ENCODE measurements around the gene GADD45A. TPM values are rescaled to one million over a fixed set of nuclear protein-coding genes. Genes with fewer than 3 reads are reported as not detected.

Gene GADD45A
- total and polyA plus RNA-seq, 9 of the 15 experiments (the other 6 are each of a cell fraction or from before 2014, with no cell fraction given), result 21.3 to 156 (median 62.1) TPM

DNA sequence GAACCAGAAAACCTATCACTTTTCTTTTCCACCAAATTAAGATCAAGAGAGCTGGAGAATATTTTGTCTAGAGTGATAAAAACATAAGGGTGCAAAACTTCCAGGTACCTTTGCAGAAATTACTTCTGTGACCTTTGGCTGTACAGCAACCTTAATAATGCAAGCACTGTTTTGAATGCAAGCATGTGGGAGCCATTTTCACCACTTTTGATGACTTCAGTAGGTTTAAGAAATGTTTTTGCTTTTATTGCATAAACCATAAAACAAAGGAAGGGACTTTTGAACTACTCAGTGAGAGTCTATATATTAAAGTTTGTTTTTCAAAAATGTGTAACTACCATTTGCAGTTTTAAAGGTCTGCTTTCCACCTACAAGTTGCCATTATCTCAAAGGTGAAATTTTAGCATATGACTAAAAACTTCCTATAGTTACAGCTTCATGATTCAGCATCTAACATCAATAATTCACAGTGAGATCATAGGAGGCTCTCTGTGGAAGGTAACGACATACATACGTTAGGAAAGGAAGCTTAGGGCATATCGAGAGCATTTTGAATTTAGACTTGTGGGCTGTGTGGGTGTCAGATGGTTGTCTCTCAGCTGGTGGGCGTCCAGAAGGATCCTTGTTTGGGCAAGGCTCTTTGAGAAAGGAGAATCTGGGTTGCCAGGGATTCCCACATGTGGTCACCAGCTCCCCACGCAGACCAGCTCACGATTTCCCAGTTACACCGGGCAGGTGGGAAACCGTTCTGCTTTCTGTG is 1.1 kb upstream of the GADD45A start (continued):
- TF ChIP-seq ETV5 (CRISPR knock-in tag; IDR thresholded peaks at IDR 0.05; ENCODE audit: low read depth), result no peak
- no peak for TF ChIP-seq SREBF1 (IDR thresholded peaks at IDR 0.05; ENCODE audit: borderline replicate concordance, low read depth, low read length)
- TF ChIP-seq, protein P1, sequence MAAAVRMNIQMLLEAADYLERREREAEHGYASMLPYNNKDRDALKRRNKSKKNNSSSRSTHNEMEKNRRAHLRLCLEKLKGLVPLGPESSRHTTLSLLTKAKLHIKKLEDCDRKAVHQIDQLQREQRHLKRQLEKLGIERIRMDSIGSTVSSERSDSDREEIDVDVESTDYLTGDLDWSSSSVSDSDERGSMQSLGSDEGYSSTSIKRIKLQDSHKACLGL (CRISPR knock-in tag; IDR thresholded peaks at IDR 0.05; ENCODE audit: borderline replicate concordance, poor library complexity, severe bottlenecking), result no peak
- no peak for TF ChIP-seq FOXP1 (CRISPR knock-in tag; IDR thresholded peaks at IDR 0.05)
- TF ChIP-seq EP300 (IDR thresholded peaks at IDR 0.05; ENCODE audit: low read length), result peak; percentile 35; the same call in 1 of the 2 replicates
- TF ChIP-seq NFRKB (IDR thresholded peaks at IDR 0.05; ENCODE audit: low read depth), result 0 out of 2 replicates have a peak, but pooled peaks have one; percentile 73
- no peak for TF ChIP-seq YBX1 (IDR thresholded peaks at IDR 0.05)
- TF ChIP-seq, protein P2, sequence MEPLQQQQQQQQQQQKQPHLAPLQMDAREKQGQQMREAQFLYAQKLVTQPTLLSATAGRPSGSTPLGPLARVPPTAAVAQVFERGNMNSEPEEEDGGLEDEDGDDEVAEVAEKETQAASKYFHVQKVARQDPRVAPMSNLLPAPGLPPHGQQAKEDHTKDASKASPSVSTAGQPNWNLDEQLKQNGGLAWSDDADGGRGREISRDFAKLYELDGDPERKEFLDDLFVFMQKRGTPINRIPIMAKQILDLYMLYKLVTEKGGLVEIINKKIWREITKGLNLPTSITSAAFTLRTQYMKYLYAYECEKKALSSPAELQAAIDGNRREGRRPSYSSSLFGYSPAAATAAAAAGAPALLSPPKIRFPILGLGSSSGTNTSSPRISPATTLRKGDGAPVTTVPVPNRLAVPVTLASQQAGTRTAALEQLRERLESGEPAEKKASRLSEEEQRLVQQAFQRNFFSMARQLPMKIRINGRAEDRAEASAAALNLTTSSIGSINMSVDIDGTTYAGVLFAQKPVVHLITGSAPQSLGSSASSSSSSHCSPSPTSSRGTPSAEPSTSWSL (CRISPR knock-in tag; IDR thresholded peaks at IDR 0.05; ENCODE audit: borderline replicate concordance), result no peak
- TF ChIP-seq ZNF444 (CRISPR knock-in tag; IDR thresholded peaks at IDR 0.05), result no peak
- TF ChIP-seq PRPF4 (IDR thresholded peaks at IDR 0.05; ENCODE audit: insufficient read depth, low read depth, low read length, poor library complexity, severe bottlenecking), result no peak
- no peak for TF ChIP-seq NFYB (IDR thresholded peaks at IDR 0.05; ENCODE audit: extremely low read depth, insufficient read length)
- TF ChIP-seq ZNF24 (IDR thresholded peaks at IDR 0.05), result 0 out of 2 replicates have a peak, but pooled peaks have one; percentile 30
- TF ChIP-seq, protein P3, sequence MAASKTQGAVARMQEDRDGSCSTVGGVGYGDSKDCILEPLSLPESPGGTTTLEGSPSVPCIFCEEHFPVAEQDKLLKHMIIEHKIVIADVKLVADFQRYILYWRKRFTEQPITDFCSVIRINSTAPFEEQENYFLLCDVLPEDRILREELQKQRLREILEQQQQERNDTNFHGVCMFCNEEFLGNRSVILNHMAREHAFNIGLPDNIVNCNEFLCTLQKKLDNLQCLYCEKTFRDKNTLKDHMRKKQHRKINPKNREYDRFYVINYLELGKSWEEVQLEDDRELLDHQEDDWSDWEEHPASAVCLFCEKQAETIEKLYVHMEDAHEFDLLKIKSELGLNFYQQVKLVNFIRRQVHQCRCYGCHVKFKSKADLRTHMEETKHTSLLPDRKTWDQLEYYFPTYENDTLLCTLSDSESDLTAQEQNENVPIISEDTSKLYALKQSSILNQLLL (CRISPR knock-in tag; IDR thresholded peaks at IDR 0.05; ENCODE audit: borderline replicate concordance), result no peak
- TF ChIP-seq CHD2 (IDR thresholded peaks at IDR 0.05; ENCODE audit: low read depth, low read length), result no peak
- no peak for TF ChIP-seq SIN3A (IDR thresholded peaks at IDR 0.05; ENCODE audit: borderline replicate concordance in 2 of 2, control insufficient read depth in 1 of 2, low read depth in 2 of 2, low read length in 2 of 2)
- TF ChIP-seq, protein P4, sequence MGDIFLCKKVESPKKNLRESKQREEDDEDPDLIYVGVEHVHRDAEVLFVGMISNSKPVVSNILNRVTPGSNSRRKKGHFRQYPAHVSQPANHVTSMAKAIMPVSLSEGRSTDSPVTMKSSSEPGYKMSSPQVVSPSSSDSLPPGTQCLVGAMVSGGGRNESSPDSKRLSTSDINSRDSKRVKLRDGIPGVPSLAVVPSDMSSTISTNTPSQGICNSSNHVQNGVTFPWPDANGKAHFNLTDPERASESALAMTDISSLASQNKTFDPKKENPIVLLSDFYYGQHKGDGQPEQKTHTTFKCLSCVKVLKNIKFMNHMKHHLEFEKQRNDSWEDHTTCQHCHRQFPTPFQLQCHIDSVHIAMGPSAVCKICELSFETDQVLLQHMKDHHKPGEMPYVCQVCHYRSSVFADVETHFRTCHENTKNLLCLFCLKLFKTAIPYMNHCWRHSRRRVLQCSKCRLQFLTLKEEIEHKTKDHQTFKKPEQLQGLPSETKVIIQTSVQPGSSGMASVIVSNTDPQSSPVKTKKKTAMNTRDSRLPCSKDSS (IDR thresholded peaks at IDR 0.05; ENCODE audit: low read depth, partially characterized antibody), result no peak
- TF ChIP-seq GATAD2B (IDR thresholded peaks at IDR 0.05; ENCODE audit: borderline replicate concordance), result no peak
- TF ChIP-seq GTF2A2 (tag; IDR thresholded peaks at IDR 0.05), result no peak
- no peak for TF ChIP-seq PHB (CRISPR knock-in tag; IDR thresholded peaks at IDR 0.05)
- TF ChIP-seq KHSRP (IDR thresholded peaks at IDR 0.05), result no peak
- TF ChIP-seq, protein P5, sequence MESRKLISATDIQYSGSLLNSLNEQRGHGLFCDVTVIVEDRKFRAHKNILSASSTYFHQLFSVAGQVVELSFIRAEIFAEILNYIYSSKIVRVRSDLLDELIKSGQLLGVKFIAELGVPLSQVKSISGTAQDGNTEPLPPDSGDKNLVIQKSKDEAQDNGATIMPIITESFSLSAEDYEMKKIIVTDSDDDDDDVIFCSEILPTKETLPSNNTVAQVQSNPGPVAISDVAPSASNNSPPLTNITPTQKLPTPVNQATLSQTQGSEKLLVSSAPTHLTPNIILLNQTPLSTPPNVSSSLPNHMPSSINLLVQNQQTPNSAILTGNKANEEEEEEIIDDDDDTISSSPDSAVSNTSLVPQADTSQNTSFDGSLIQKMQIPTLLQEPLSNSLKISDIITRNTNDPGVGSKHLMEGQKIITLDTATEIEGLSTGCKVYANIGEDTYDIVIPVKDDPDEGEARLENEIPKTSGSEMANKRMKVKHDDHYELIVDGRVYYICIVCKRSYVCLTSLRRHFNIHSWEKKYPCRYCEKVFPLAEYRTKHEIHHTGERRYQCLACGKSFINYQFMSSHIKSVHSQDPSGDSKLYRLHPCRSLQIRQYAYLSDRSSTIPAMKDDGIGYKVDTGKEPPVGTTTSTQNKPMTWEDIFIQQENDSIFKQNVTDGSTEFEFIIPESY (CRISPR knock-in tag; IDR thresholded peaks at IDR 0.05), result no peak
- TF ChIP-seq NUFIP1 (IDR thresholded peaks at IDR 0.05; ENCODE audit: partially characterized antibody), result no peak
